Gastrocnemius medialis (tissue), 4 donors: Measurements from ENCODE around the gene SMG5.

Experiments used
- POLR2A ChIP-seq, 2 donors: fragments of 450-650 bp; IDR thresholded peaks; one replicate each; pipeline ENCODE4 v1.6.1; 2017; ENCODE audit warnings: antibody characterized with exemption in 2 of 2, mild to moderate bottlenecking in 2 of 2, moderate library complexity in 2 of 2
- TF ChIP-seq, protein P1 (sequence below), 5 experiments: fragments of 450-650 bp in 3 of 5; fragments of 200-600 bp in 2 of 5; sonication (generic) in 2 of 5; IDR thresholded peaks in 4 of 5; conservative IDR thresholded peaks in 1 of 5; 1 replicate in 4 of 5; 2 replicates in 1 of 5; pipeline ENCODE4 v1.5.1; 2016 to 2019; ENCODE audit warnings: antibody characterized with exemption in 5 of 5, mild to moderate bottlenecking in 3 of 5, moderate library complexity in 3 of 5

DNA sequence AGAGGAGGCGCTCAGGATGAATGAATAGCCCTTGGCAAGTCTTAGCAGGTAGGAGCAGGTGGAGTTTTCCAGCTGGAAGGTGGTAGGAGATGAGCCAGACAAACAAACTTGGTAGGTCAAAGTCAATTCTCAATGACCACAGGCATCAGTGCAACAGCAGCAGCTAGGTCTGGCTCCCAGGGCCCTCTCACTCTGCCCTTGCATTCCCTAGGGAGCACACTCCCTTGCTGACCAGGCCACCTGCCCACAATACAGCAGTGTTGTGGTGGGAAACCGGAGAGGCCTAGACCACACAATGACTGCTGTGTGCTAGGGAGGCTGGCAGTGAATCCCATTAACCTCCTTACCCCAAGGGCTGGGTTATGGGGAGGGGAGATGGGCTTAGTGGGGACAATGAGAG, 21.7 kb downstream of the SMG5 start:
- TF ChIP-seq, protein P1, sequence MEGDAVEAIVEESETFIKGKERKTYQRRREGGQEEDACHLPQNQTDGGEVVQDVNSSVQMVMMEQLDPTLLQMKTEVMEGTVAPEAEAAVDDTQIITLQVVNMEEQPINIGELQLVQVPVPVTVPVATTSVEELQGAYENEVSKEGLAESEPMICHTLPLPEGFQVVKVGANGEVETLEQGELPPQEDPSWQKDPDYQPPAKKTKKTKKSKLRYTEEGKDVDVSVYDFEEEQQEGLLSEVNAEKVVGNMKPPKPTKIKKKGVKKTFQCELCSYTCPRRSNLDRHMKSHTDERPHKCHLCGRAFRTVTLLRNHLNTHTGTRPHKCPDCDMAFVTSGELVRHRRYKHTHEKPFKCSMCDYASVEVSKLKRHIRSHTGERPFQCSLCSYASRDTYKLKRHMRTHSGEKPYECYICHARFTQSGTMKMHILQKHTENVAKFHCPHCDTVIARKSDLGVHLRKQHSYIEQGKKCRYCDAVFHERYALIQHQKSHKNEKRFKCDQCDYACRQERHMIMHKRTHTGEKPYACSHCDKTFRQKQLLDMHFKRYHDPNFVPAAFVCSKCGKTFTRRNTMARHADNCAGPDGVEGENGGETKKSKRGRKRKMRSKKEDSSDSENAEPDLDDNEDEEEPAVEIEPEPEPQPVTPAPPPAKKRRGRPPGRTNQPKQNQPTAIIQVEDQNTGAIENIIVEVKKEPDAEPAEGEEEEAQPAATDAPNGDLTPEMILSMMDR (IDR thresholded peaks at IDR 0.05 in 4 of 5, conservative IDR thresholded peaks at IDR 0.05 in 1 of 5) = no peak
- no peak for TF ChIP-seq POLR2A (IDR thresholded peaks at IDR 0.05)
